Fibroblast of the aortic adventitia (primary cell): Measurements from ENCODE around the gene UBR7. TPM values are rescaled to one million over a fixed set of nuclear protein-coding genes. Genes with fewer than 3 reads are reported as not detected.

Experiments used
- DNase-seq: peaks from one replicate; pipeline ENCODE4 v3.0.0-alpha.2; 2010; ENCODE audit warnings: low read depth
- H3K4me3 ChIP-seq: 2 replicates; pipeline ENCODE4 v1.5.1; 2011; ENCODE audit warnings: low read depth, mild to moderate bottlenecking, control low read depth, low read length, moderate library complexity
- total RNA-seq: library from RNA; depleted of rRNA; stranded (reverse); fragments of >200 nt; gene quantifications from 2 replicates; pipeline ENCODE4 v1.2.3, GENCODE V29; 2012; ENCODE audit warnings: low replicate concordance
- TF ChIP-seq, protein P1 (sequence below): IDR thresholded peaks from 2 replicates; pipeline ENCODE4 v1.5.1; 2011; ENCODE audit warnings: mild to moderate bottlenecking, low read length, control low read depth, inconsistent platforms; ENCODE audit not compliant: insufficient read depth

UBR7 gene
- total RNA-seq, 1 donor: 46.9 TPM

DNA sequence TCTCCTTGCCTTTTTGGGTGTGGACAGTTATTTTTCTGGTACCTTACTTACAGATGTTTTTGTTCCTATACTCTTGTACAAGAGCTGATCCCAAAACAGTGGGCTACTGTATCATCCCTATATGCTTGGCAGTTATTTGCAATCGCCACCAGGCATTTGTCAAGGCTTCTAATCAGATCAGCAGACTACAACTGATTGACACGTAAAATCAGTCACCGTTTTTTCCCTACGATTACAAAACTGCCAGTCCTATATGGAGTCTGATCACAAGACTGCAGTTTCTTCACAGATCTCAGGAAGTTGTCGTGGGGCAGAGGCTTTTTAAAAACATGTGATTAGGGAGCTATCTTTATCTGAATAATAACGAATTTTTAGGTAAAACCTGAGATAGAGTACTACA is 20.6 kb upstream of the UBR7 start:
- no peak for DNase-seq
- TF ChIP-seq, protein P1, sequence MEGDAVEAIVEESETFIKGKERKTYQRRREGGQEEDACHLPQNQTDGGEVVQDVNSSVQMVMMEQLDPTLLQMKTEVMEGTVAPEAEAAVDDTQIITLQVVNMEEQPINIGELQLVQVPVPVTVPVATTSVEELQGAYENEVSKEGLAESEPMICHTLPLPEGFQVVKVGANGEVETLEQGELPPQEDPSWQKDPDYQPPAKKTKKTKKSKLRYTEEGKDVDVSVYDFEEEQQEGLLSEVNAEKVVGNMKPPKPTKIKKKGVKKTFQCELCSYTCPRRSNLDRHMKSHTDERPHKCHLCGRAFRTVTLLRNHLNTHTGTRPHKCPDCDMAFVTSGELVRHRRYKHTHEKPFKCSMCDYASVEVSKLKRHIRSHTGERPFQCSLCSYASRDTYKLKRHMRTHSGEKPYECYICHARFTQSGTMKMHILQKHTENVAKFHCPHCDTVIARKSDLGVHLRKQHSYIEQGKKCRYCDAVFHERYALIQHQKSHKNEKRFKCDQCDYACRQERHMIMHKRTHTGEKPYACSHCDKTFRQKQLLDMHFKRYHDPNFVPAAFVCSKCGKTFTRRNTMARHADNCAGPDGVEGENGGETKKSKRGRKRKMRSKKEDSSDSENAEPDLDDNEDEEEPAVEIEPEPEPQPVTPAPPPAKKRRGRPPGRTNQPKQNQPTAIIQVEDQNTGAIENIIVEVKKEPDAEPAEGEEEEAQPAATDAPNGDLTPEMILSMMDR: no peak
- peak overlapping the region; percentile 1 for H3K4me3 ChIP-seq

DNA sequence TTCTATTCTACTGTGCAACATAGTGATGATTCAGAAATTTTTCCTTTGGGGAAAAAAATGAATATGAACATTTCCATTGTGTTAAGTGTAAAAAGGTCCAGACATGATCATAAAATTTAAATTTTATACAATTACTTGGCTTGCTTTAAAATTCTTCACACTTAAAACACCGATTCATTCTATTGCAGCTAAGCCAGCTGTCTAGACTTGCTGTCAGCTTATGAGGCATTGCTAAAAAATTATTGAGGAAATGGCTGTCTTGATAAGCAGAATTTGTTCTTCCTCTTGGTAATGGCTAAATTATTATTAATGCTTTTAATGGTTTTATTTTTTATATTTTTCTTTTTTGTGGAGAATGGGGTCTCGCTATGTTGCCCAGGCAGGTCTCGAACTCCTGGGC is 20.1 kb upstream of the UBR7 start:
- no peak overlapping the region for H3K4me3 ChIP-seq
- TF ChIP-seq, protein P1: no peak
- DNase-seq: no peak

DNA sequence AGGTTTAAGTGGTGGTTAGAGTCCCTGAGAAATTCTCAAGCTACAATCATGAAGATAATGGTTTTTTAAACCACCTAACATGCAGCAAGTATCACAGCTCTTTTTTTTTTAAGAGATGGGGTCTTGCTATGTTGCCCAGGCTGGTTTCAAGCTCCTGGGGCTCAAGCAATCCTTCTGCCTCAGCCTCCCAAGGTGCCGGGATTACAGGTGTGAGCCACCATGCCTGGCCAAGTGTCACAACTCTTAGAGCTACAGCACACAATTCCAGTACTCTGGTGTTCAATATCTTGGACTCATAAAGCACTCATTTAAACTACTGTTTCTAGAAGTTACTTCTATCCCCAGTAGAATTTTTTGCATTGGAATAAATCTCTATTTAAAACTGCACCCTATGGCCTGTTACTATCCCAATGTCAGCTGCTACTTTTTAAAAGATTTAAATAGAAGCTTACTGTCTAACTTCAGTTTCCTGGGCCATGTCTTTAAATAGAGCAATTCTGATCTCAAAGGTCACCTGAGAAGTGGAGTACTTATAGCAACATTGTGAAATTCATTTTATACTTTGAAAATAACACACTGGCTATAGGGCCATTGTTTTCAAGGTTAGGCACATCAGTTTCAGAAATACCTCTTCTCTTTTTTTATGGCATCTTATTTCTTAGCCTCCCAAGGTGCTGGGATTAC is 11.6 kb upstream of the UBR7 start:
- TF ChIP-seq, protein P1: no peak
- H3K4me3 ChIP-seq: no peak overlapping the region
- no peak for DNase-seq

DNA sequence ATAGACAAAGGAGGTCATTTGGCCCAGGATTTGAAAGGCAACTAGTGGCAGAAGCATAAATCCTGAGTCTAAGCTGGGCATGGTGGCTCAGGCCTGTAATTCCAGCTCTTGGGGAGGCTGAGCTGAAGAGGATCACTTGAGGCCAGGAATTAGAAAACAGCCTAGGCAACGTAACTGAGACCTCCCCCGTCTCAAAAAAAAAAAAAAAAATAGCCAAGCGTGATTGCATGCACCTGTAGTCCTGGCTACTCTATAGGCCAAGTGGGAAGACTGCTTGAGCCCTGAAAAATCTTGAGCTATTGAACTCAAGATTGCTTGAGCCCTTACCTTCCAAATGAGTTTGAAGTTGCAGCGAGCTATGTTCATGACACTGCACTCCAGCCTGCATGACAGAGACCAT is 8.0 kb upstream of the UBR7 start:
- no peak for DNase-seq
- TF ChIP-seq, protein P1: no peak
- H3K4me3 ChIP-seq: no peak overlapping the region

DNA sequence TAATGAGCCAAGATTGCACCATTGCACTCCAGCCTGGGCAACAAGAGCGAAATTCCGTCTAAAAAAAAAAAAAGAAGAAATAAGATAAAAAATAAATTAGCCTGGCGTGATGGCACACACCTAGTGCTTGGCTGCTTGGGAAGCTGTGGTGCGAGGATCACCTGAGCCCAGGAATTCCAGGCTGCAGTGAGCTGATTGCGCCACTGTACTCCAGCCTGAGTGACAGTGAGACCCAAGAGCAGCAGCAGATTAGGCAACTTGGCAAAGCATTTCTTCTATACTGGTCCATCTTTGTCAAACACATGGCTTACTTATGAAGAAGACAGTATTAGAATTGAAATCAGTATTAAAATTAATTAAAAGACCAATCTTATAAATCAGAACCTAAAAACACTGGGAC is 6.5 kb upstream of the UBR7 start:
- no peak overlapping the region for H3K4me3 ChIP-seq
- TF ChIP-seq, protein P1: no peak
- no peak for DNase-seq

DNA sequence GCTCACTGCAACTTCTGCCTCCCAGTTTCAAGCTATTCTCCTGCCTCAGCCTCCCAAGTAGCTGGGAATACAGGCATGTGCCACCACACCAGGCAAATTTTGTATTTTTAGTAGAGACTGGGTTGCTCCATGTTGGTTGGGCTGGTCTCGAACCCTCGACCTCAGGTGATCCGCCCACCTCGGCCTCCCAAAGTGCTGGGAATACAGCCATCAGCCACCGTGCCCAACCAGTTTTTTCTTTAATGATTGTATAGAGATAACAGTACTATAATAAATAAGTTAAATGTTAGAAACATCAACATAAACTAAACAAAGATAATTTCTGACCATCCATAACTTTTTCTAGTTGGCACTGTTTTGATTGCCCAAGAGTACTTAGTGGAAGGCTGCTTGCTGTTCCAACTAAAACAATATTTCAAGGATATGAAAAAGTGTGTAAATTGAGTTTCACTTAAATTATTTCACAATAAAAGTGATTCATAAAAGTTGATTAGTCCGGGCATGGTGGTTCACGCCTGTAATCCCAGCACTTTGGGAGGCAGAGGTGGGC is 5.8 kb upstream of the UBR7 start:
- H3K4me3 ChIP-seq: no peak overlapping the region
- TF ChIP-seq, protein P1: no peak
- no peak for DNase-seq
